Measurements from ENCODE around the gene NKTR.

NKTR gene

DNA sequence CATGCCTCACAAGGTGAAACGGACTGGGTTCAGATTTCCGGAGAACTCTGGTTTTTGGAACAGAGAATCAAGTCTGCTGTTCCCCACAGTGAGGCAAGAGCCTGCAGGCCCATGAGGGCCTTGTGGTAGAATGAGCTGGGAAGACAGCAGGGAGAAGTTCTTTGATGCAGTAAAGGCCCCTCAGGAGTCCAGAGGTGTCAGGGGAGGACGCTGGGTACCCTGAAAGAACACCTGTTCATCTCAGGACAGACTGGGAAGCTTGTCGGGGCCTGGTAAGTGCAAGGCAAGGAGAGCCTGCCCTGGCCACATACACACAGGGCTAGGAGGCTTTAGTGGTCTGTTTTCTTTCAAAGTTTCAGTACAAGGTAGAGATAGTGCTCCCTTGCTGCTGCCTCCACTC is 49.3 kb downstream of the NKTR start:
- no peak for DNase-seq (ENCODE audit: low read depth, low spot score)
- TF ChIP-seq, protein P1, sequence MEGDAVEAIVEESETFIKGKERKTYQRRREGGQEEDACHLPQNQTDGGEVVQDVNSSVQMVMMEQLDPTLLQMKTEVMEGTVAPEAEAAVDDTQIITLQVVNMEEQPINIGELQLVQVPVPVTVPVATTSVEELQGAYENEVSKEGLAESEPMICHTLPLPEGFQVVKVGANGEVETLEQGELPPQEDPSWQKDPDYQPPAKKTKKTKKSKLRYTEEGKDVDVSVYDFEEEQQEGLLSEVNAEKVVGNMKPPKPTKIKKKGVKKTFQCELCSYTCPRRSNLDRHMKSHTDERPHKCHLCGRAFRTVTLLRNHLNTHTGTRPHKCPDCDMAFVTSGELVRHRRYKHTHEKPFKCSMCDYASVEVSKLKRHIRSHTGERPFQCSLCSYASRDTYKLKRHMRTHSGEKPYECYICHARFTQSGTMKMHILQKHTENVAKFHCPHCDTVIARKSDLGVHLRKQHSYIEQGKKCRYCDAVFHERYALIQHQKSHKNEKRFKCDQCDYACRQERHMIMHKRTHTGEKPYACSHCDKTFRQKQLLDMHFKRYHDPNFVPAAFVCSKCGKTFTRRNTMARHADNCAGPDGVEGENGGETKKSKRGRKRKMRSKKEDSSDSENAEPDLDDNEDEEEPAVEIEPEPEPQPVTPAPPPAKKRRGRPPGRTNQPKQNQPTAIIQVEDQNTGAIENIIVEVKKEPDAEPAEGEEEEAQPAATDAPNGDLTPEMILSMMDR (IDR thresholded peaks at IDR 0.05; ENCODE audit: insufficient read depth, low read length, missing control alignments) = no peak
- ChIA-PET POLR2A (no interaction called here), CTCF (interaction anchor here (0.6 to 3.0 kb wide), 4 partner anchors 12 to 95 kb away, joined by 3 to 11 read pairs (median 6); no protein-coding TSS in a partner anchor)
- no peak overlapping the region for H3K4me3 ChIP-seq (ENCODE audit: low read depth, low read length)

DNA sequence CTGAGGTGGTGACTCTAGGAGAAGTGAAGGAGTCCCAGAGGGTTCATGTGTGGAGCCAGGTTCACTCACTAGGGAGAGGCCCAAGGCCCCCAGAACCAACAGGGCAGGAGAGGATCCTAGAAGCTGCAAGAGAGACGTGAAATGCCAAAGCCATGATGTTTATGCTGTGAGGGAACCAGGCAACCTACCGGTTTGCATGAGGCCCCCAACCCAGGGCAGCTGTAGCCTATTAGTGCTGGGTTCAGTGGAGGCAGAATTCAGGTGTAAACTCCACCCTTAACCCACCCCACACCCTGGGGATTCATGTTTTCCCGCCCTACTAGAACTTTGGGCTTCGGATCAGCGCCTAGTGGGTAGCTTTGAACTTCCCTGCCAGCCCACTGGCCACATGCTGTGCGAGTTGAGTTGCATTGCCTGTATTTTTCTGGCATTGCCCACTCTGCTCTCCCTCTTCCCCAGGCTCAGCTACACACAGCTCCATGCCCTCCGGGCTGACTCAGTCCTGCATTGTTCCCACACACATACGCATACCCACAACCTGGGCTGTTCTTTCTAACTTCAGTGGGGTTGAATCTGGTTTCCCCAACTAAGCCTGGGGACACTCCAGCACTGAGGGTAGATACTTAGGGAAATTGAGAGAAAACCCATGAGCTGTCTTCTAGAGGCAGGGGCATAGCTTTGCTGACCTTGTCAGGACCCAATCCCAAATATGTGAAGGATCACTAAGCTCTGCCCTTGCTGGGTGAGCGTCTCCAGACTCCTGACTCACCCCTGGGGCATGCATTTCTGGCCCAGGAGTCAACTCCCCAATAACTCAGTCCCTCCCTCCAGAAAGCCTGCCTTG is 51.0 kb downstream of the NKTR start:
- POLR2A ChIA-PET = interaction anchor here (0.6 to 2.8 kb wide), 6 partner anchors 10 to 94 kb away, joined by 3 to 15 read pairs (median 4); partner anchors contain the start of gene NKTR
- TF ChIP-seq, protein P1 (IDR thresholded peaks at IDR 0.05; ENCODE audit: insufficient read depth, low read length, missing control alignments) = no peak
- H3K4me3 ChIP-seq (ENCODE audit: low read depth, low read length) = peak overlapping the region; percentile 9
- CTCF ChIA-PET = interaction anchor here (1.0 to 3.3 kb wide), 10 partner anchors 9 to 422 kb away, joined by 3 to 36 read pairs (median 5); no protein-coding TSS in a partner anchor
- peak; percentile 19 for DNase-seq (ENCODE audit: low read depth, low spot score)

DNA sequence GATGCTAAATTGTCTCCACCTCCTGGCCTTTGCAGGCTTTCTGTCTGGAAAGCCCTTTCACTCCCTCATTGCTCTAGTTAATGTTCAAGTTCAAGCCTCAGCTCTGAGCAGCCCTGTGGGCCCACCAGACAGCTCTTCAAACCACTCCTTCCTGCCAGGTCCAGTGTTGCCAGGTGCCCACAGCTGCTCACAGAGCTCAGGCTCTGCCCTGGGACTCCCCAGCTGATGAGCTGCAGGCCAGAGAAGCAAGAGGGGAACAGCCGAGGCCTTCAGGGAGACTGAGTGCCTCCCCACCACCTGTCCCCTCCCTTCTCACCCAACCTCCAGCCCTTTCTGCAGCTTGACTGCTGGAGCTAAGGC is 51.7 kb downstream of the NKTR start:
- TF ChIP-seq, protein P1 (IDR thresholded peaks at IDR 0.05; ENCODE audit: insufficient read depth, low read length, missing control alignments) = no peak
- no peak for DNase-seq (ENCODE audit: low read depth, low spot score)
- ChIA-PET CTCF (interaction anchor here (1.0 to 3.3 kb wide), 9 partner anchors 10 to 96 kb away, joined by 3 to 36 read pairs (median 6); no protein-coding TSS in a partner anchor), POLR2A (interaction anchor here (0.6 to 2.8 kb wide), 5 partner anchors 9 to 94 kb away, joined by 3 to 15 read pairs (median 4); partner anchors contain the start of gene NKTR)
- H3K4me3 ChIP-seq (ENCODE audit: low read depth, low read length) = peak overlapping the region; percentile 78

DNA sequence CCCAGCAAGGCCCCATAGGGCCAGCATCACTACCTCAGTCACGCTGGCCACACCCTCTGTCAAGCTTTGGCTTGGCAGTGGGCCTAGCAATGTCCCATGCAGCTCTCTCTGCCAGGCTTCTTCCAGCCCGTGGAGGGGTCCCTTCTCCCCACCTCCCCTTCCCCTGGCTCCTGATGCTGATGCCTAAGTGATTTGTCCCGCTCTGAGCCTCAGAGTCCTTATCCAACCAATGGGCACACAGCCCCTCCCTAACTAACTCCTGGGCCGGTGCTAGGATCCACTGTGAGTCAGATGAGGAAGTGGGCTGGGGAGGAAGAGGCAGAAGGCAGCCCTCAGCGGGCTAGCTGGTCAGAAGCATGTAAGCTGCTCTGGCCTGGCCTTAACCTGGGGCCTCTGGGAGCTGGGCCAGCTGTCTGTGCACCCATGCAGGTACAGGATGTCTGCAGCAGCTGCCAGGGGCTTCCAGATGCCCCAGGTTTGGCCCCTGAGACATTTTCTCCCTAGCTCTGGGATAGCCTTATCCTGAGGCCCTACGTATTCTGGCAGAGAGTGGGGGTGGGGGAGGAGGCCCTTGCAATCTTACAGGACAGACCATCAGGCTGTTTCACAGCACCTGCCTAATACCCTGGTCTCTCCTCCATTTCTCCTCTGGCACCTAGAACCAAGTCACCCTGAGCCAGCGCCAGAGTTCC is 52.3 kb downstream of the NKTR start:
- peak overlapping the region; percentile 78 for H3K4me3 ChIP-seq (ENCODE audit: low read depth, low read length)
- CTCF ChIA-PET = interaction anchor here (1.1 to 3.3 kb wide), 8 partner anchors 10 to 95 kb away, joined by 3 to 36 read pairs (median 8); no protein-coding TSS in a partner anchor
- TF ChIP-seq, protein P1 (IDR thresholded peaks at IDR 0.05; ENCODE audit: insufficient read depth, low read length, missing control alignments) = no peak
- POLR2A ChIA-PET = interaction anchor here (0.9 to 2.8 kb wide), 4 partner anchors 8 to 93 kb away, joined by 3 to 15 read pairs (median 7); partner anchors contain the start of gene NKTR
- DNase-seq (ENCODE audit: low read depth, low spot score) = peak; percentile 21

DNA sequence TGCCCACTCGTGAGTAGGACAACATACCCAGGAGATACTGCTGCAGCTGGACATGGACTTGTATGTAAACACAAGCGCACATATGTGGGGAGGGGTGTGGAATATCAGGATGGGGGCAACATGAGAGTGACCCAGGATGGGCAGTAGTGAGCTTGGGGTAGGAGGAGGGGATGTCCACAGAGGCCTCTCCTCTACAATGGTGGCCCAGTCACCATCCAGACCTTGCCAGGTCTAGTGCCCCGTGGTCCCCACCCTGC is 52.7 kb downstream of the NKTR start:
- no peak for DNase-seq (ENCODE audit: low read depth, low spot score)
- H3K4me3 ChIP-seq (ENCODE audit: low read depth, low read length) = peak overlapping the region; percentile 78
- ChIA-PET POLR2A (interaction anchor here (1.9 to 2.8 kb wide), 2 partner anchors 8 to 52 kb away, joined by 10 to 15 read pairs; partner anchors contain the start of gene NKTR), CTCF (interaction anchor here (1.2 to 3.3 kb wide), 2 partner anchors 91 to 95 kb away, joined by 3 to 36 read pairs; no protein-coding TSS in a partner anchor)
- TF ChIP-seq, protein P1 (IDR thresholded peaks at IDR 0.05; ENCODE audit: insufficient read depth, low read length, missing control alignments) = no peak

All from AG04449 (cell line).